ENCODE data around the gene CCS. TPM values are rescaled to one million over a fixed set of nuclear protein-coding genes. Genes with fewer than 3 reads are reported as not detected.

CCS gene
- total RNA-seq, 1 donor from 2014 or later, result 40.5 TPM

DNA sequence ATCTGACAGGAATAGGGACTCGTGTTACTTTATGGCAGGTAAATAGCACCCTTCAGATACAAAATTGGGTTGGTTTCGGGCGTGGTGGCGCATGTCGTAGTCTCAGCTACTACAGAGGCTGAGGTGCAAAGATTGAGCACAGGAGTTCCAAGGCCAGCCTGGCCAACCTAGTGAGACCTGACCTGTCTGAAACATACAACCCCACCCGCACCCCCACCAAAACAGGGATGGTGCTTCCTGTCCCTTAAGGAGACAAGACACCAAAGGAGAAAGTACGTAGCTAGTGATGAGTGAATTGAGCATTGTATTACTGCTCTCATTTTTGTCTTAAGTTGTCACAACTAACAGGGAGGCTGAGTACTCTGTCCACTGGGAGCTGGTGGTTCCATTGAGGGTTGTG lies 59.7 kb downstream of the CCS start:
- TF ChIP-seq, protein P1, sequence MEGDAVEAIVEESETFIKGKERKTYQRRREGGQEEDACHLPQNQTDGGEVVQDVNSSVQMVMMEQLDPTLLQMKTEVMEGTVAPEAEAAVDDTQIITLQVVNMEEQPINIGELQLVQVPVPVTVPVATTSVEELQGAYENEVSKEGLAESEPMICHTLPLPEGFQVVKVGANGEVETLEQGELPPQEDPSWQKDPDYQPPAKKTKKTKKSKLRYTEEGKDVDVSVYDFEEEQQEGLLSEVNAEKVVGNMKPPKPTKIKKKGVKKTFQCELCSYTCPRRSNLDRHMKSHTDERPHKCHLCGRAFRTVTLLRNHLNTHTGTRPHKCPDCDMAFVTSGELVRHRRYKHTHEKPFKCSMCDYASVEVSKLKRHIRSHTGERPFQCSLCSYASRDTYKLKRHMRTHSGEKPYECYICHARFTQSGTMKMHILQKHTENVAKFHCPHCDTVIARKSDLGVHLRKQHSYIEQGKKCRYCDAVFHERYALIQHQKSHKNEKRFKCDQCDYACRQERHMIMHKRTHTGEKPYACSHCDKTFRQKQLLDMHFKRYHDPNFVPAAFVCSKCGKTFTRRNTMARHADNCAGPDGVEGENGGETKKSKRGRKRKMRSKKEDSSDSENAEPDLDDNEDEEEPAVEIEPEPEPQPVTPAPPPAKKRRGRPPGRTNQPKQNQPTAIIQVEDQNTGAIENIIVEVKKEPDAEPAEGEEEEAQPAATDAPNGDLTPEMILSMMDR (IDR thresholded peaks at IDR 0.05), result no peak
- Histone ChIP-seq H3K4me3 (no peak overlapping the region), H3K36me3 (peaks cover 74% of the 10 kb centered on the region), H3K9me3 (no peaks in the 10 kb centered on the region), H3K27me3 (ENCODE audit: low read depth) (no peaks in the 10 kb centered on the region), H3K4me1 (no peaks in the 10 kb centered on the region), H3K27ac (no peak overlapping the region)
- DNase-seq, result no peak
- intact Hi-C loops (cut with DNase I), result no loop called here
- ATAC-seq, result no peak

DNA sequence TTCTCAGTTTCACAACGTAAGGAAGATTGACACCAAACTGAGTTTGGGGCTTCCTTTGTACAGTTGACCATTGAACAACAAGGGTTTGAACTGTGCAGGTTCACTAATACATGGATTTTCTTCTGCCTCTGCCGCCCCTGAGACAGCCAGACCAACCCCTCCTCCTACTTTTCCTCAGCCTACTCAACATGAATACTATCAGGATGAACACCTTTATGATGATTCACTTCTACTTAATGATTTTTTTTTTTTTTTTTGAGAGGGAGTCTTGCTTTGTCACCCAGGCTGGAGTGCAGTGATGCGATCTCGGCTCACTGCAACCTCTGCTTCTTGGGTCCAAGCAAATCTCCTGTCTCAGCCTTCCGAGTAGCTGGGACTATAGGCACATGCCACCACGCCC lies 60.1 kb downstream of the CCS start:
- H3K4me1 ChIP-seq, result no peaks in the 10 kb centered on the region
- no peaks in the 10 kb centered on the region for H3K9me3 ChIP-seq
- no peak for ATAC-seq
- TF ChIP-seq, protein P1 (IDR thresholded peaks at IDR 0.05), result no peak
- DNase-seq, result no peak
- intact Hi-C loops (cut with DNase I), result no loop called here
- H3K4me3 ChIP-seq, result no peak overlapping the region
- H3K36me3 ChIP-seq, result peaks cover 74% of the 10 kb centered on the region
- H3K27ac ChIP-seq, result no peak overlapping the region
- no peaks in the 10 kb centered on the region for H3K27me3 ChIP-seq (ENCODE audit: low read depth)

Other genes with a start within 250 kb of the CCS start
- 37.8 TPM for gene BRMS1, start 248.1 kb upstream of the CCS start, total RNA-seq
- gene B4GAT1, start 245.6 kb upstream of the CCS start, total RNA-seq, result 22.6 TPM
- gene SLC29A2, start 221.4 kb upstream of the CCS start, total RNA-seq, result 10.6 TPM
- not detected for gene NPAS4, start 172.2 kb upstream of the CCS start, total RNA-seq
- gene MRPL11, start 154.3 kb upstream of the CCS start, total RNA-seq, result 32.7 TPM
- 21.4 TPM for gene PELI3, start 126.3 kb upstream of the CCS start, total RNA-seq
- gene DPP3, start 112.8 kb upstream of the CCS start, total RNA-seq, result 32.7 TPM
- 41.4 TPM for gene BBS1, start 82.5 kb upstream of the CCS start, total RNA-seq
- 14.9 TPM for gene ZDHHC24, start 47.1 kb upstream of the CCS start, total RNA-seq
- gene ACTN3, start 46.3 kb upstream of the CCS start, total RNA-seq, result 0.24 TPM
- gene CTSF, start 24.6 kb upstream of the CCS start, total RNA-seq, result 31.2 TPM
- gene CCDC87, start 122 bp upstream of the CCS start, total RNA-seq, result 0.50 TPM
- 93.4 TPM for gene RBM14, start 23.4 kb downstream of the CCS start, total RNA-seq
- 107 TPM for gene RBM4, start 45.5 kb downstream of the CCS start, total RNA-seq
- 17.6 TPM for gene RBM4B, start 84.7 kb downstream of the CCS start, total RNA-seq
- 6.4 TPM for gene SPTBN2, start 136.0 kb downstream of the CCS start, total RNA-seq